IMR-90 (cell line): Measurements from ENCODE around the gene IL18RAP. TPM values are rescaled to one million over a fixed set of nuclear protein-coding genes. Genes with fewer than 3 reads are reported as not detected.

Source experiments
- ATAC-seq: fragments of 200-7000 bp; cut with Tn5 transposase; 2 replicates; pipeline ENCODE4 v1.9.1; 2020; ENCODE audit warnings: low read depth, mild to moderate bottlenecking, moderate library complexity
- BruUV-seq: library from RNA; stranded (reverse); fragments of 400-500 nt; replicated peaks from 2 replicates; lab custom pipeline; 2021; lab: Mats Ljungman, UMichigan
- CTCF ChIA-PET: fragments of 300-600 bp; formaldehyde crosslinking; extraction: SDS; loops from one replicate; lab custom pipeline; 2021; ENCODE audit warnings: antibody characterized with exemption; lab: Yijun Ruan, JAX
- POLR2A ChIA-PET: fragments of 300-600 bp; sonication (Branson Sonifier 250); formaldehyde crosslinking; loops from one replicate; lab custom pipeline; 2022; ENCODE audit warnings: antibody characterized with exemption; ENCODE audit not compliant: unreplicated experiment; lab: Charles Lee
- DNase-seq: peaks from one replicate; pipeline ENCODE4 v3.0.0; 2013
- H2AFZ ChIP-seq: replicated peaks from 2 replicates; pipeline ENCODE3; 2013; ENCODE audit warnings: low read length, mild to moderate bottlenecking; ENCODE audit not compliant: poor library complexity
- H2AK5ac ChIP-seq: 2 replicates; pipeline ENCODE4 v1.6.1; 2013; ENCODE audit warnings: low read depth, low read length, inconsistent platforms
- H2AK9ac ChIP-seq: replicated peaks from 2 replicates; pipeline ENCODE3; 2013; ENCODE audit warnings: mild to moderate bottlenecking, low read depth, low read length, moderate library complexity; ENCODE audit not compliant: poor library complexity
- H2BK120ac ChIP-seq: 2 replicates; pipeline ENCODE4 v1.6.1; 2013; ENCODE audit warnings: low read depth, low read length, inconsistent platforms
- H2BK15ac ChIP-seq: 3 replicates; pipeline ENCODE4 v1.6.1; 2013; ENCODE audit warnings: low read depth, low read length, inconsistent platforms
- H2BK20ac ChIP-seq: 2 replicates; pipeline ENCODE4 v1.6.1; 2013; ENCODE audit warnings: low read depth, mild to moderate bottlenecking, inconsistent platforms, low read length, moderate library complexity
- H2BK5ac ChIP-seq: 2 replicates; pipeline ENCODE4 v1.6.1; 2013; ENCODE audit warnings: mild to moderate bottlenecking, low read depth, low read length, inconsistent platforms; ENCODE audit not compliant: poor library complexity, severe bottlenecking
- H3K14ac ChIP-seq: replicated peaks from 2 replicates; pipeline ENCODE4 v1.6.1; 2013; ENCODE audit warnings: low read depth, low read length, inconsistent platforms
- H3K18ac ChIP-seq: 2 replicates; pipeline ENCODE4 v1.6.1; 2013; ENCODE audit warnings: low read depth, low read length, control low read depth
- H3K23ac ChIP-seq: 2 replicates; pipeline ENCODE4 v1.6.1; 2013; ENCODE audit warnings: low read depth, low read length, inconsistent platforms
- H3K27ac ChIP-seq: 2 replicates; pipeline ENCODE4 v1.5.1; 2013; ENCODE audit warnings: mild to moderate bottlenecking, control low read depth, low read length; ENCODE audit not compliant: insufficient read depth
- H3K27me3 ChIP-seq: 2 replicates; pipeline ENCODE4 v1.6.1; 2013; ENCODE audit warnings: low read length; ENCODE audit not compliant: control insufficient read depth, insufficient read depth
- H3K36me3 ChIP-seq: 2 replicates; pipeline ENCODE4 v1.6.1; 2013; ENCODE audit warnings: low read length, mixed read lengths; ENCODE audit not compliant: control insufficient read depth, insufficient read depth
- H3K4ac ChIP-seq: 2 replicates; pipeline ENCODE4 v1.6.1; 2013; ENCODE audit warnings: low read depth, low read length, inconsistent platforms
- H3K4me1 ChIP-seq: 2 replicates; pipeline ENCODE4 v1.6.1; 2013; ENCODE audit warnings: low read length, mixed read lengths; ENCODE audit not compliant: control insufficient read depth, insufficient read depth
- H3K4me2 ChIP-seq: 2 replicates; pipeline ENCODE4 v1.6.1; 2013; ENCODE audit warnings: low read depth, mild to moderate bottlenecking, control low read depth, low read length, moderate library complexity
- H3K4me3 ChIP-seq: 2 replicates; pipeline ENCODE4 v1.5.1; 2013; ENCODE audit warnings: low read depth, mild to moderate bottlenecking, control low read depth, low read length, moderate library complexity; ENCODE audit not compliant: insufficient read depth
- H3K56ac ChIP-seq: 2 replicates; pipeline ENCODE4 v1.6.1; 2013; ENCODE audit warnings: low read length, inconsistent platforms; ENCODE audit not compliant: insufficient read depth; ENCODE audit errors: extremely low read depth
- H3K79me1 ChIP-seq, 2 experiments: 2 replicates each; pipeline ENCODE4 v1.6.1; 2013; ENCODE audit warnings: low read length in 2 of 2, inconsistent platforms in 1 of 2, low read depth in 1 of 2
- H3K9ac ChIP-seq: 2 replicates; pipeline ENCODE4 v1.6.1; 2013; ENCODE audit warnings: low read depth, low read length, control low read depth
- H3K9me1 ChIP-seq: 2 replicates; pipeline ENCODE4 v1.6.1; 2013; ENCODE audit warnings: low read length, inconsistent platforms; ENCODE audit not compliant: insufficient read depth
- H3K9me3 ChIP-seq: 2 replicates; pipeline ENCODE4 v1.6.1; 2013; ENCODE audit warnings: low read length; ENCODE audit not compliant: control insufficient read depth, insufficient read depth
- H4K20me1 ChIP-seq: 2 replicates; pipeline ENCODE4 v1.6.1; 2013; ENCODE audit warnings: low read length, inconsistent platforms; ENCODE audit not compliant: insufficient read depth
- H4K5ac ChIP-seq: 2 replicates; pipeline ENCODE4 v1.6.1; 2013; ENCODE audit warnings: mild to moderate bottlenecking, low read depth, low read length, control low read depth
- H4K8ac ChIP-seq, 2 experiments: 2 replicates each; pipeline ENCODE4 v1.6.1; 2013; ENCODE audit warnings: low read depth in 2 of 2, low read length in 2 of 2, control low read depth in 1 of 2, inconsistent platforms in 1 of 2
- H4K91ac ChIP-seq: 2 replicates; pipeline ENCODE4 v1.6.1; 2013; ENCODE audit warnings: low read depth, low read length, inconsistent platforms; ENCODE audit not compliant: insufficient read depth
- CHD1 ChIP-seq: IDR thresholded peaks from 2 replicates; pipeline ENCODE4 v1.6.1; 2012; ENCODE audit warnings: low read depth, low read length, improper control_type of control experiment
- CTCF ChIP-seq: conservative IDR thresholded peaks from 2 replicates; pipeline ENCODE4 v1.5.1; 2012; ENCODE audit warnings: mild to moderate bottlenecking, low read depth, low read length, improper control_type of control experiment
- MAFK ChIP-seq: IDR thresholded peaks from 2 replicates; pipeline ENCODE4 v1.6.1; 2012; ENCODE audit warnings: low read depth, low read length, improper control_type of control experiment
- MAZ ChIP-seq: IDR thresholded peaks from 2 replicates; pipeline ENCODE4 v1.6.1; 2012; ENCODE audit warnings: low read depth, mild to moderate bottlenecking, low read length, improper control_type of control experiment, moderate library complexity, borderline replicate concordance
- MXI1 ChIP-seq: IDR thresholded peaks from 2 replicates; pipeline ENCODE4 v1.6.1; 2012; ENCODE audit warnings: low read depth, mild to moderate bottlenecking, low read length, moderate library complexity, borderline replicate concordance
- NFE2L2 ChIP-seq: fragments of 150-350 bp; IDR thresholded peaks from 2 replicates; pipeline ENCODE4 v1.6.1; 2016; ENCODE audit warnings: low read depth, mild to moderate bottlenecking, low read length
- RAD21 ChIP-seq: IDR thresholded peaks from 2 replicates; pipeline ENCODE4 v1.6.1; 2012; ENCODE audit warnings: low read length, improper control_type of control experiment
- SMC3 ChIP-seq: fragments of 150-350 bp; IDR thresholded peaks from 2 replicates; pipeline ENCODE4 v1.6.1; 2016; ENCODE audit warnings: low read depth, mild to moderate bottlenecking, antibody characterized with exemption, low read length, moderate library complexity
- USF2 ChIP-seq: fragments of 150-350 bp; IDR thresholded peaks from 2 replicates; pipeline ENCODE4 v1.6.1; 2017; ENCODE audit warnings: mild to moderate bottlenecking, antibody characterized with exemption, low read length, low read depth
- WGBS, 2 experiments: methylation state at CpG; one replicate each; pipeline versions ENCODE4 v1.1.5 to v1.1.7; 2013; ENCODE audit warnings: missing lambda C conversion rate in 2 of 2; ENCODE audit not compliant: insufficient read length in 1 of 2; ENCODE audit errors: extremely low coverage in 2 of 2; 5-methylcytosine and 5-hydroxymethylcytosine counted together
- dilution Hi-C: fragments of 300-500 bp; cut with HindIII; formaldehyde crosslinking; loops from one replicate; pipeline ENCODE4 v1.14.3; 2018; ENCODE audit warnings: low sequenced_read_pairs; ENCODE audit not compliant: unreplicated experiment
- in situ Hi-C: fragments of 300-500 bp; cut with MboI; formaldehyde crosslinking; loops from 3 replicates; pipeline ENCODE4 v1.14.3; 2019; ENCODE audit warnings: low sequenced_read_pairs, inconsistent platforms, mixed read lengths
- intact Hi-C: fragments of 100-400 bp; cut with micrococcal nuclease; formaldehyde crosslinking; loops from 2 replicates; pipeline ENCODE4 v1.10.0; 2022
- polyA plus RNA-seq, 3 experiments: library from polyadenylated mRNA; depleted of rRNA; stranded (reverse); fragments of >200 nt; gene quantifications; 2 replicates each; pipeline ENCODE4 v1.2.3, GENCODE V29; 2012; ENCODE audit warnings: low replicate concordance in 1 of 3
- total RNA-seq: library from RNA; depleted of rRNA; stranded (reverse); fragments of >200 nt; gene quantifications from 2 replicates; pipeline ENCODE4 v1.2.3, GENCODE V29; 2012

IL18RAP gene
- total and polyA plus RNA-seq, 2 of the 4 experiments (the other 2 are of a cell fraction), result not detected

- H2BK15ac ChIP-seq, result no peak overlapping the region
- H4K91ac ChIP-seq, result no peak overlapping the region
- H3K18ac ChIP-seq, result no peak overlapping the region
- no peak overlapping the region for H4K5ac ChIP-seq
- in situ Hi-C loops (no loop called here), intact Hi-C loops (no loop called here), dilution Hi-C loops (no loop called here)
- ChIA-PET CTCF (no interaction called here), POLR2A (no interaction called here)
- no peaks in the 10 kb centered on the region for H4K20me1 ChIP-seq
- H2AK5ac ChIP-seq, result no peak overlapping the region
- no peak overlapping the region for H2BK20ac ChIP-seq
- WGBS, 2 experiments, result no CpG with 5 or more reads among the region's 3 CpGs
- H3K27ac ChIP-seq, result no peak overlapping the region
- H3K27me3 ChIP-seq, result no peaks in the 10 kb centered on the region
- DNase-seq, result no peak
- no peak overlapping the region for H3K4me2 ChIP-seq
- TF ChIP-seq RAD21, result no peak
- TF ChIP-seq SMC3, result no peak
- no peak for TF ChIP-seq MXI1
- no peak for TF ChIP-seq NFE2L2
- TF ChIP-seq CTCF, result no peak
- TF ChIP-seq MAZ, result no peak
- no peak for TF ChIP-seq MAFK
- TF ChIP-seq USF2, result no peak
- no peak for TF ChIP-seq CHD1
- no peaks in the 10 kb centered on the region for H3K79me1 ChIP-seq
- no peaks in the 10 kb centered on the region for H3K9me1 ChIP-seq
- no peak overlapping the region for H2BK120ac ChIP-seq
- H3K9me3 ChIP-seq, result peaks cover 3% of the 10 kb centered on the region; the same call in 1 of the 2 replicates
- H3K4me3 ChIP-seq, result no peak overlapping the region
- no peak overlapping the region for H2AK9ac ChIP-seq
- H2AFZ ChIP-seq, result no peak overlapping the region
- no peak overlapping the region for H2BK5ac ChIP-seq
- H3K9ac ChIP-seq, result no peak overlapping the region
- H4K8ac ChIP-seq, result no peak overlapping the region
- ATAC-seq, result no peak
- no peaks in the 10 kb centered on the region for H3K36me3 ChIP-seq
- H3K4ac ChIP-seq, result no peak overlapping the region
- BruUV-seq, result no TSS peak
- H3K4me1 ChIP-seq, result no peaks in the 10 kb centered on the region
- H3K56ac ChIP-seq, result no peak overlapping the region
- H3K14ac ChIP-seq, result no peak overlapping the region
- no peak overlapping the region for H3K23ac ChIP-seq
Observed at GRCh38 chr2:102386004-102386403, 37.0 kb upstream of the IL18RAP start.
